HepG2 (cell line): ENCODE measurements around the gene KISS1. TPM values are rescaled to one million over a fixed set of nuclear protein-coding genes. Genes with fewer than 3 reads are reported as not detected.

Experiments
- ARID2 ChIP-seq: sonication (generic); formaldehyde crosslinking; IDR thresholded peaks from 2 replicates; pipeline ENCODE4 v1.8.1; 2022; ENCODE audit warnings: mild to moderate bottlenecking, missing genetic modification reagents, borderline replicate concordance
- FLYWCH1 ChIP-seq: sonication (generic); formaldehyde crosslinking; IDR thresholded peaks from 2 replicates; pipeline ENCODE4 v1.8.1; 2023; ENCODE audit warnings: mild to moderate bottlenecking, missing genetic modification reagents
- GPN1 ChIP-seq: sonication (generic); formaldehyde crosslinking; IDR thresholded peaks from 2 replicates; pipeline ENCODE4 v1.5.1; 2020; ENCODE audit warnings: missing genetic modification reagents, borderline replicate concordance
- HNF1B ChIP-seq: sonication (generic); formaldehyde crosslinking; IDR thresholded peaks from 2 replicates; pipeline ENCODE4 v1.5.1; 2020; ENCODE audit warnings: mild to moderate bottlenecking, moderate library complexity, missing genetic modification reagents
- NAIF1 ChIP-seq: sonication (generic); formaldehyde crosslinking; IDR thresholded peaks from 2 replicates; pipeline ENCODE4 v1.5.0; 2020; ENCODE audit warnings: mild to moderate bottlenecking, missing genetic modification reagents, borderline replicate concordance
- RXRB ChIP-seq: IDR thresholded peaks from 2 replicates; pipeline ENCODE4 v1.6.1; 2016; ENCODE audit warnings: borderline replicate concordance, missing genetic modification reagents, missing compliant biosample characterization
- SAP130 ChIP-seq: IDR thresholded peaks from 2 replicates; pipeline ENCODE4 v1.6.1; 2016; ENCODE audit warnings: low read depth
- SNRNP70 ChIP-seq: fragments of 200-400 bp; formaldehyde crosslinking; IDR thresholded peaks from 2 replicates; pipeline ENCODE4 v1.6.1; 2017; ENCODE audit warnings: mild to moderate bottlenecking, low read depth, low read length, moderate library complexity
- SRSF1 ChIP-seq: fragments of 200-400 bp; formaldehyde crosslinking; optimal IDR thresholded peaks from 2 replicates; pipeline ENCODE3; 2017; ENCODE audit warnings: mild to moderate bottlenecking, low read depth, low read length, moderate library complexity
- TBL1XR1 ChIP-seq: fragments of 150-350 bp; IDR thresholded peaks from 2 replicates; pipeline ENCODE4 v1.6.1; 2014; ENCODE audit warnings: borderline replicate concordance, low read length; ENCODE audit not compliant: partially characterized antibody
- TOE1 ChIP-seq: sonication (generic); formaldehyde crosslinking; IDR thresholded peaks from 2 replicates; pipeline ENCODE4 v1.4.0; 2020; ENCODE audit warnings: mild to moderate bottlenecking, missing genetic modification reagents
- XRCC5 ChIP-seq: fragments of 200-400 bp; formaldehyde crosslinking; optimal IDR thresholded peaks from 2 replicates; pipeline ENCODE3; 2017; ENCODE audit warnings: mild to moderate bottlenecking, low read length
- ZNF703 ChIP-seq: sonication (generic); formaldehyde crosslinking; IDR thresholded peaks from 2 replicates; pipeline ENCODE4 v1.5.1; 2020; ENCODE audit warnings: missing genetic modification reagents, mild to moderate bottlenecking, moderate library complexity, borderline replicate concordance
- ZNF724P ChIP-seq: sonication (generic); formaldehyde crosslinking; IDR thresholded peaks from 2 replicates; pipeline ENCODE4 v1.8.0; 2022; ENCODE audit warnings: missing genetic modification reagents, borderline replicate concordance
- ZSCAN31 ChIP-seq: sonication (generic); formaldehyde crosslinking; IDR thresholded peaks from 2 replicates; pipeline ENCODE4 v1.5.0; 2020; ENCODE audit warnings: low read depth, mild to moderate bottlenecking, missing genetic modification reagents
- polyA plus RNA-seq, 8 experiments: library from polyadenylated mRNA; depleted of rRNA in 3 of 8; stranded (reverse) in 7 of 8; unstranded in 1 of 8; fragments of >200 nt; fragmentation: Illumina TruSeq in 4 of 8; extraction: Trizol in 4 of 8; gene quantifications; 2 replicates each; pipeline versions ENCODE4 v1.2.1 to v1.2.3, GENCODE V29; 2011 to 2016; ENCODE audit warnings: low read depth in 4 of 8, missing spikeins in 1 of 8, mixed read lengths in 1 of 8; ENCODE audit not compliant: insufficient read depth in 1 of 8
- total RNA-seq, 5 experiments: library from RNA; depleted of rRNA; stranded (reverse); fragments of >200 nt; fragmentation: Illumina TruSeq; extraction: Trizol; gene quantifications; 2 replicates each; pipeline ENCODE4 v1.2.3, GENCODE V29; 2016; ENCODE audit warnings: low read depth in 1 of 5
- TF ChIP-seq, protein P1 (sequence below): sonication (generic); formaldehyde crosslinking; IDR thresholded peaks from 2 replicates; pipeline ENCODE4 v1.5.0; 2020; ENCODE audit warnings: missing genetic modification reagents
- TF ChIP-seq, protein P2 (sequence below): sonication (generic); formaldehyde crosslinking; IDR thresholded peaks from 2 replicates; pipeline ENCODE4 v1.5.1; 2020; ENCODE audit warnings: mild to moderate bottlenecking, missing genetic modification reagents, borderline replicate concordance
- TF ChIP-seq, protein P3 (sequence below): sonication (generic); formaldehyde crosslinking; IDR thresholded peaks from 2 replicates; pipeline ENCODE4 v1.5.0; 2020; ENCODE audit warnings: mild to moderate bottlenecking, missing genetic modification reagents
- TF ChIP-seq, protein P4 (sequence below): sonication (generic); formaldehyde crosslinking; IDR thresholded peaks from 2 replicates; pipeline ENCODE4 v1.4.0; 2020; ENCODE audit warnings: missing genetic modification reagents

The KISS1 gene
- total and polyA plus RNA-seq, 2 of the 13 experiments (the other 11 are each of a cell fraction or from before 2014, with no cell fraction given): 0.24 to 0.80 TPM

- TF ChIP-seq ARID2 (CRISPR knock-in tag) (peak; percentile 74; the same call in 1 of the 2 replicates), RXRB (CRISPR knock-in tag) (peak; percentile 74), SRSF1 (no peak), ZNF703 (no peak; the same call in 1 of the 2 replicates), TOE1 (CRISPR knock-in tag) (no peak), GPN1 (CRISPR knock-in tag) (no peak), NAIF1 (CRISPR knock-in tag) (no peak), TBL1XR1 (no peak), ZSCAN31 (CRISPR knock-in tag) (peak; percentile 83; the same call in 1 of the 2 replicates), SNRNP70 (no peak), HNF1B (CRISPR knock-in tag) (peak; percentile 99), SAP130 (CRISPR knock-in tag) (peak; percentile 92), ZNF724P (CRISPR knock-in tag) (no peak), FLYWCH1 (CRISPR knock-in tag) (no peak), XRCC5 (no peak)
- TF ChIP-seq, protein P1, sequence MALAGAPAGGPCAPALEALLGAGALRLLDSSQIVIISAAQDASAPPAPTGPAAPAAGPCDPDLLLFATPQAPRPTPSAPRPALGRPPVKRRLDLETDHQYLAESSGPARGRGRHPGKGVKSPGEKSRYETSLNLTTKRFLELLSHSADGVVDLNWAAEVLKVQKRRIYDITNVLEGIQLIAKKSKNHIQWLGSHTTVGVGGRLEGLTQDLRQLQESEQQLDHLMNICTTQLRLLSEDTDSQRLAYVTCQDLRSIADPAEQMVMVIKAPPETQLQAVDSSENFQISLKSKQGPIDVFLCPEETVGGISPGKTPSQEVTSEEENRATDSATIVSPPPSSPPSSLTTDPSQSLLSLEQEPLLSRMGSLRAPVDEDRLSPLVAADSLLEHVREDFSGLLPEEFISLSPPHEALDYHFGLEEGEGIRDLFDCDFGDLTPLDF (CRISPR knock-in tag): no peak
- TF ChIP-seq, protein P2, sequence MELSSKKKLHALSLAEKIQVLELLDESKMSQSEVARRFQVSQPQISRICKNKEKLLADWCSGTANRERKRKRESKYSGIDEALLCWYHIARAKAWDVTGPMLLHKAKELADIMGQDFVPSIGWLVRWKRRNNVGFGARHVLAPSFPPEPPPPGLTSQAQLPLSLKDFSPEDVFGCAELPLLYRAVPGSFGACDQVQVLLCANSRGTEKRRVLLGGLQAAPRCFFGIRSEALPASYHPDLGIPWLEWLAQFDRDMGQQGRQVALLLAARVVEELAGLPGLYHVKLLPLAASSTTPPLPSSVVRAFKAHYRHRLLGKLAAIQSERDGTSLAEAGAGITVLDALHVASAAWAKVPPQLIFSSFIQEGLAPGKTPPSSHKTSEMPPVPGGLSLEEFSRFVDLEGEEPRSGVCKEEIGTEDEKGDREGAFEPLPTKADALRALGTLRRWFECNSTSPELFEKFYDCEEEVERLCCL: peak; percentile 70; the same call in 1 of the 2 replicates
- TF ChIP-seq, protein P3, sequence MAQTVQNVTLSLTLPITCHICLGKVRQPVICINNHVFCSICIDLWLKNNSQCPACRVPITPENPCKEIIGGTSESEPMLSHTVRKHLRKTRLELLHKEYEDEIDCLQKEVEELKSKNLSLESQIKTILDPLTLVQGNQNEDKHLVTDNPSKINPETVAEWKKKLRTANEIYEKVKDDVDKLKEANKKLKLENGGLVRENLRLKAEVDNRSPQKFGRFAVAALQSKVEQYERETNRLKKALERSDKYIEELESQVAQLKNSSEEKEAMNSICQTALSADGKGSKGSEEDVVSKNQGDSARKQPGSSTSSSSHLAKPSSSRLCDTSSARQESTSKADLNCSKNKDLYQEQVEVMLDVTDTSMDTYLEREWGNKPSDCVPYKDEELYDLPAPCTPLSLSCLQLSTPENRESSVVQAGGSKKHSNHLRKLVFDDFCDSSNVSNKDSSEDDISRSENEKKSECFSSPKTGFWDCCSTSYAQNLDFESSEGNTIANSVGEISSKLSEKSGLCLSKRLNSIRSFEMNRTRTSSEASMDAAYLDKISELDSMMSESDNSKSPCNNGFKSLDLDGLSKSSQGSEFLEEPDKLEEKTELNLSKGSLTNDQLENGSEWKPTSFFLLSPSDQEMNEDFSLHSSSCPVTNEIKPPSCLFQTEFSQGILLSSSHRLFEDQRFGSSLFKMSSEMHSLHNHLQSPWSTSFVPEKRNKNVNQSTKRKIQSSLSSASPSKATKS: peak; percentile 81; the same call in 1 of the 2 replicates
- TF ChIP-seq, protein P4, sequence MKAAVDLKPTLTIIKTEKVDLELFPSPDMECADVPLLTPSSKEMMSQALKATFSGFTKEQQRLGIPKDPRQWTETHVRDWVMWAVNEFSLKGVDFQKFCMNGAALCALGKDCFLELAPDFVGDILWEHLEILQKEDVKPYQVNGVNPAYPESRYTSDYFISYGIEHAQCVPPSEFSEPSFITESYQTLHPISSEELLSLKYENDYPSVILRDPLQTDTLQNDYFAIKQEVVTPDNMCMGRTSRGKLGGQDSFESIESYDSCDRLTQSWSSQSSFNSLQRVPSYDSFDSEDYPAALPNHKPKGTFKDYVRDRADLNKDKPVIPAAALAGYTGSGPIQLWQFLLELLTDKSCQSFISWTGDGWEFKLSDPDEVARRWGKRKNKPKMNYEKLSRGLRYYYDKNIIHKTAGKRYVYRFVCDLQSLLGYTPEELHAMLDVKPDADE (CRISPR knock-in tag): no peak
Observed at GRCh38 chr1:204213668-204214662, 17.7 kb upstream of the KISS1 start, which contains the start of gene GOLT1A (continued).
